HEK293 (cell line): ENCODE data around the gene ATP6V1D.

Experiments
- CTCF ChIA-PET: fragments of 350-600 bp; formaldehyde crosslinking; extraction: SDS; loops from one replicate; lab custom pipeline; 2021; ENCODE audit warnings: antibody characterized with exemption; lab: Yijun Ruan, JAX
- POLR2A ChIA-PET: fragments of 300-600 bp; formaldehyde crosslinking; extraction: SDS; loops from one replicate; lab custom pipeline; 2020; ENCODE audit warnings: antibody characterized with exemption, inconsistent platforms; lab: Yijun Ruan, JAX
- H3K27ac ChIP-seq: fragments of 200-500 bp; sonication (Bioruptor generic); 2 replicates; pipeline ENCODE4 v1.5.1; 2014; ENCODE audit warnings: low read depth, low read length, control low read depth, inconsistent platforms; ENCODE audit errors: extremely low read depth
- H3K36me3 ChIP-seq, 2 experiments: fragments of 200-500 bp in 1 of 2; sonication (Bioruptor generic) in 1 of 2; 1 replicate in 1 of 2; 2 replicates in 1 of 2; pipeline ENCODE4 v1.5.1; 2014 to 2017; ENCODE audit warnings: inconsistent platforms in 2 of 2, low read length in 2 of 2; ENCODE audit not compliant: control insufficient read depth in 2 of 2, insufficient read depth in 1 of 2
- H3K4me1 ChIP-seq: fragments of 200-500 bp; sonication (Bioruptor generic); 2 replicates; pipeline ENCODE4 v1.5.1; 2014; ENCODE audit warnings: mild to moderate bottlenecking, low read length, inconsistent platforms; ENCODE audit not compliant: control insufficient read depth, insufficient read depth
- H3K4me3 ChIP-seq: 2 replicates; pipeline ENCODE4 v1.5.1; 2011; ENCODE audit warnings: low read depth, mild to moderate bottlenecking, control low read depth, low read length, moderate library complexity
- H3K9me3 ChIP-seq: fragments of 200-500 bp; sonication (Bioruptor generic); 2 replicates; pipeline ENCODE4 v1.5.1; 2014; ENCODE audit warnings: low read depth, low read length, inconsistent platforms; ENCODE audit not compliant: control insufficient read depth, insufficient read depth
- BCL11A ChIP-seq: fragments of 450-650 bp; formaldehyde crosslinking; IDR thresholded peaks from 2 replicates; pipeline ENCODE4 v1.5.1; 2016; ENCODE audit warnings: low read depth, missing biosample characterization, missing genetic modification characterization
- CTCF ChIP-seq: fragments of 450-650 bp; formaldehyde crosslinking; IDR thresholded peaks from 2 replicates; pipeline ENCODE4 v1.5.1; 2016; ENCODE audit warnings: missing biosample characterization, missing genetic modification characterization
- GLI4 ChIP-seq: fragments of 450-650 bp; formaldehyde crosslinking; IDR thresholded peaks from 2 replicates; pipeline ENCODE4 v1.5.1; 2016; ENCODE audit warnings: missing biosample characterization, missing genetic modification characterization
- KLF17 ChIP-seq: fragments of 450-650 bp; formaldehyde crosslinking; IDR thresholded peaks from 2 replicates; pipeline ENCODE4 v1.5.1; 2016; ENCODE audit warnings: missing biosample characterization, missing genetic modification characterization
- MZF1 ChIP-seq: fragments of 450-650 bp; formaldehyde crosslinking; IDR thresholded peaks from 2 replicates; pipeline ENCODE4 v1.5.1; 2017; ENCODE audit warnings: missing biosample characterization, missing genetic modification characterization, borderline replicate concordance
- SP2 ChIP-seq: fragments of 450-650 bp; formaldehyde crosslinking; IDR thresholded peaks from 2 replicates; pipeline ENCODE4 v1.5.1; 2016; ENCODE audit warnings: missing biosample characterization, missing genetic modification characterization
- ZBTB17 ChIP-seq: fragments of 450-650 bp; formaldehyde crosslinking; IDR thresholded peaks from 2 replicates; pipeline ENCODE4 v1.5.1; 2016; ENCODE audit warnings: missing biosample characterization, missing genetic modification characterization
- ZFHX2 ChIP-seq: fragments of 450-650 bp; formaldehyde crosslinking; conservative IDR thresholded peaks from 2 replicates; pipeline ENCODE4 v1.5.1; 2016; ENCODE audit warnings: missing biosample characterization, missing genetic modification characterization
- ZFP41 ChIP-seq: fragments of 450-650 bp; formaldehyde crosslinking; IDR thresholded peaks from 2 replicates; pipeline ENCODE4 v1.5.1; 2016; ENCODE audit warnings: missing biosample characterization, missing genetic modification characterization, borderline replicate concordance
- ZNF184 ChIP-seq: fragments of 450-650 bp; IDR thresholded peaks from 2 replicates; pipeline ENCODE4 v1.5.1; 2018; ENCODE audit warnings: missing biosample characterization, mild to moderate bottlenecking, missing genetic modification characterization
- ZNF248 ChIP-seq: fragments of 450-650 bp; formaldehyde crosslinking; IDR thresholded peaks from 2 replicates; pipeline ENCODE4 v1.5.1; 2017; ENCODE audit warnings: missing biosample characterization, missing genetic modification characterization
- ZNF335 ChIP-seq: fragments of 450-650 bp; formaldehyde crosslinking; conservative IDR thresholded peaks from 2 replicates; pipeline ENCODE4 v1.5.1; 2016; ENCODE audit warnings: missing biosample characterization, missing genetic modification characterization
- ZNF48 ChIP-seq: fragments of 450-650 bp; formaldehyde crosslinking; IDR thresholded peaks from 2 replicates; pipeline ENCODE4 v1.5.1; 2016; ENCODE audit warnings: missing biosample characterization, missing genetic modification characterization
- ZNF521 ChIP-seq: fragments of 450-650 bp; formaldehyde crosslinking; IDR thresholded peaks from 2 replicates; pipeline ENCODE4 v1.5.1; 2017; ENCODE audit warnings: missing biosample characterization, mild to moderate bottlenecking, missing genetic modification characterization
- ZNF610 ChIP-seq: fragments of 450-650 bp; formaldehyde crosslinking; IDR thresholded peaks from 2 replicates; pipeline ENCODE4 v1.5.1; 2016; ENCODE audit warnings: missing biosample characterization, missing genetic modification characterization, borderline replicate concordance
- ZNF621 ChIP-seq: fragments of 450-650 bp; formaldehyde crosslinking; IDR thresholded peaks from 2 replicates; pipeline ENCODE4 v1.5.1; 2017; ENCODE audit warnings: missing biosample characterization, missing genetic modification characterization
- ZNF654 ChIP-seq: fragments of 450-650 bp; formaldehyde crosslinking; IDR thresholded peaks from 2 replicates; pipeline ENCODE4 v1.5.1; 2016; ENCODE audit warnings: low read depth, missing biosample characterization, missing genetic modification characterization
- ZNF658 ChIP-seq: fragments of 450-650 bp; formaldehyde crosslinking; IDR thresholded peaks from 2 replicates; pipeline ENCODE4; 2016; ENCODE audit warnings: missing biosample characterization, missing genetic modification characterization
- ZNF707 ChIP-seq: fragments of 450-650 bp; formaldehyde crosslinking; IDR thresholded peaks from 2 replicates; pipeline ENCODE4 v1.5.1; 2016; ENCODE audit warnings: missing biosample characterization, missing genetic modification characterization
- ZNF76 ChIP-seq: fragments of 450-650 bp; formaldehyde crosslinking; IDR thresholded peaks from 2 replicates; pipeline ENCODE4; 2016; ENCODE audit warnings: low read depth, missing biosample characterization, missing genetic modification characterization, borderline replicate concordance
- TF ChIP-seq, protein P1 (sequence below): fragments of 450-650 bp; formaldehyde crosslinking; IDR thresholded peaks from 2 replicates; pipeline ENCODE4 v1.5.1; 2016; ENCODE audit warnings: missing biosample characterization, missing genetic modification characterization
- TF ChIP-seq, protein P2 (sequence below): fragments of 450-650 bp; formaldehyde crosslinking; IDR thresholded peaks from 2 replicates; pipeline ENCODE4 v1.5.1; 2017; ENCODE audit warnings: missing biosample characterization, missing genetic modification characterization
- TF ChIP-seq, protein P3 (sequence below): fragments of 450-650 bp; formaldehyde crosslinking; conservative IDR thresholded peaks from 2 replicates; pipeline ENCODE4 v1.5.1; 2016; ENCODE audit warnings: low read depth, missing biosample characterization, missing genetic modification characterization

ATP6V1D gene

DNA sequence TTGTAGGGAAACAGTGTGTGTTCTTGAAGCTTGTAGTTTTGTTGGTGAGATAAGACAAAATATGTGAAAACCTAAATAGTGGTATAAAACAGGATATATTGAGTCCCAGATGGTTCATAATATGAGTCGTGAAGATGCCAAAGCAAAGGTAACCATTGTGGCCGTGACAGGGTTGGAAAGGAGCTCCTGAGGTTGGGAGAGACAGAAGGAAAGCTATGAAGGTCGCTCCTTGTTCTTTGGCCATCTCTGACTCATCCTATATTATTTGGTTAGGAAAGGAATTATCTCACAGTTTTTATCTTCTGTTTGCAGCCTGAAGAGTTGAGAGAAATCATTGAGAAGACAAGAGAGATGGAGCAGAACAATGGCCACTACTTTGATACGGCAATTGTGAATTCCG is 27.1 kb downstream of the ATP6V1D start:
- Histone ChIP-seq H3K4me3 (no peak overlapping the region), H3K36me3 (peaks cover 50 to 63% of the 10 kb centered on the region in 2 experiments), H3K9me3 (no peaks in the 10 kb centered on the region), H3K27ac (no peak overlapping the region), H3K4me1 (no peaks in the 10 kb centered on the region)
- ChIA-PET POLR2A (no interaction called here), CTCF (interaction anchor here (0.6 to 1.1 kb wide), 2 partner anchors 27 to 167 kb away, joined by 4 to 5 read pairs; partner anchors contain the start of genes ATP6V1D and EIF2S1)
- TF ChIP-seq ZNF610 (tag by site-specific recombination) (no peak), BCL11A (tag by site-specific recombination) (no peak), MZF1 (tag by site-specific recombination) (no peak), ZNF184 (tag by site-specific recombination) (no peak), ZNF521 (no peak), ZNF76 (tag by site-specific recombination) (no peak), SP2 (tag by site-specific recombination) (no peak), ZNF707 (tag by site-specific recombination) (no peak), ZNF248 (tag by site-specific recombination) (no peak), ZBTB17 (tag by site-specific recombination) (no peak), ZNF654 (tag by site-specific recombination) (no peak), ZNF621 (tag by site-specific recombination) (no peak), GLI4 (tag by site-specific recombination) (no peak)

DNA sequence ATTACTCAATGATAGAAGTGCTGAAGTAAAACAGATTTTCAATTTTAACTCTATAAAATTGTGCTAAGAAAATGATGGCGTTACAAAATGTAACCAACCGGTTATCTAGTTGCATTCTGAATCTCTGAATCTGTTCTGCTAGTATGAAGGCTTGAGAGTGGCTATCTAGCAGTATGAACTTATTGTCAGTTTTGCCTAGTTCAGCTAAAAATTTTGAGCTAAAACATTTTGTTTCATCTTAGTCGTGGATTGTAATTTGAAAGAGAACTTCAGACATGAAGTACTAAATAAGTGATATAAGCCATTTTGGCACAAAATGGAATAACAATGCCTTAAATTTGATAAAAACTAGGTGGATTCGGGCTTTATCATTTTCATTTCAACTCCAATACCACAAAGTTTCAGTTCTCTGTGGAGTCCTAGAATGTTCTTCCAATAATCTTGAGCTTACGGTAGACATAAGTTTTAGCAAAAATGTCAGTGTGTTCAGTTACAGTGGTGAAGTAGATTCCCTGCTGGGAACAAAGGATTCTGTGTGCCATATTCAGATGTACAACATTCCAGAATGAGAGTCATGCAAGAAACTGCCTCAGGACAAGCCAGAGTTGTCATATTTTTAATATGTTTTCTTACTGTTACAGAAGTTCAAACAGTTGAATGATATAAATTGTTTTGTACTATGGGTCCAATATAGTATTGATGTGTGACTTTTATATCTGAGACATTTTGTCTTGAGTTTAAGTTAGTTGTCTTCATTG is 28.1 kb downstream of the ATP6V1D start:
- POLR2A ChIA-PET, result no interaction called here
- Histone ChIP-seq H3K9me3 (no peaks in the 10 kb centered on the region), H3K36me3 (peaks cover 41 to 54% of the 10 kb centered on the region in 2 experiments), H3K4me3 (no peak overlapping the region), H3K4me1 (no peaks in the 10 kb centered on the region), H3K27ac (no peak overlapping the region)
- CTCF ChIA-PET, result interaction anchor here (0.5 to 1.1 kb wide), 3 partner anchors 28 to 739 kb away, joined by 3 to 5 read pairs (median 3); partner anchors contain the start of genes ATP6V1D and EIF2S1
- TF ChIP-seq, protein P1, sequence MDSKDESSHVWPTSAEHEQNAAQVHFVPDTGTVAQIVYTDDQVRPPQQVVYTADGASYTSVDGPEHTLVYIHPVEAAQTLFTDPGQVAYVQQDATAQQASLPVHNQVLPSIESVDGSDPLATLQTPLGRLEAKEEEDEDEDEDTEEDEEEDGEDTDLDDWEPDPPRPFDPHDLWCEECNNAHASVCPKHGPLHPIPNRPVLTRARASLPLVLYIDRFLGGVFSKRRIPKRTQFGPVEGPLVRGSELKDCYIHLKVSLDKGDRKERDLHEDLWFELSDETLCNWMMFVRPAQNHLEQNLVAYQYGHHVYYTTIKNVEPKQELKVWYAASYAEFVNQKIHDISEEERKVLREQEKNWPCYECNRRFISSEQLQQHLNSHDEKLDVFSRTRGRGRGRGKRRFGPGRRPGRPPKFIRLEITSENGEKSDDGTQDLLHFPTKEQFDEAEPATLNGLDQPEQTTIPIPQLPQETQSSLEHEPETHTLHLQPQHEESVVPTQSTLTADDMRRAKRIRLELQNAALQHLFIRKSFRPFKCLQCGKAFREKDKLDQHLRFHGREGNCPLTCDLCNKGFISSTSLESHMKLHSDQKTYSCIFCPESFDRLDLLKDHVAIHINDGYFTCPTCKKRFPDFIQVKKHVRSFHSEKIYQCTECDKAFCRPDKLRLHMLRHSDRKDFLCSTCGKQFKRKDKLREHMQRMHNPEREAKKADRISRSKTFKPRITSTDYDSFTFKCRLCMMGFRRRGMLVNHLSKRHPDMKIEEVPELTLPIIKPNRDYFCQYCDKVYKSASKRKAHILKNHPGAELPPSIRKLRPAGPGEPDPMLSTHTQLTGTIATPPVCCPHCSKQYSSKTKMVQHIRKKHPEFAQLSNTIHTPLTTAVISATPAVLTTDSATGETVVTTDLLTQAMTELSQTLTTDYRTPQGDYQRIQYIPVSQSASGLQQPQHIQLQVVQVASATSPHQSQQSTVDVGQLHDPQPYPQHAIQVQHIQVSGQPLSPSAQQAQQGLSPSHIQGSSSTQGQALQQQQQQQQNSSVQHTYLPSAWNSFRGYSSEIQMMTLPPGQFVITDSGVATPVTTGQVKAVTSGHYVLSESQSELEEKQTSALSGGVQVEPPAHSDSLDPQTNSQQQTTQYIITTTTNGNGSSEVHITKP (tag by site-specific recombination), result no peak
- TF ChIP-seq ZFHX2 (tag by site-specific recombination) (no peak), ZNF658 (tag by site-specific recombination) (no peak), ZNF335 (no peak), ZFP41 (no peak), ZNF48 (tag by site-specific recombination) (no peak), CTCF (tag by site-specific recombination) (no peak), KLF17 (tag by site-specific recombination) (no peak), ZNF610 (tag by site-specific recombination) (no peak)
- TF ChIP-seq, protein P2, sequence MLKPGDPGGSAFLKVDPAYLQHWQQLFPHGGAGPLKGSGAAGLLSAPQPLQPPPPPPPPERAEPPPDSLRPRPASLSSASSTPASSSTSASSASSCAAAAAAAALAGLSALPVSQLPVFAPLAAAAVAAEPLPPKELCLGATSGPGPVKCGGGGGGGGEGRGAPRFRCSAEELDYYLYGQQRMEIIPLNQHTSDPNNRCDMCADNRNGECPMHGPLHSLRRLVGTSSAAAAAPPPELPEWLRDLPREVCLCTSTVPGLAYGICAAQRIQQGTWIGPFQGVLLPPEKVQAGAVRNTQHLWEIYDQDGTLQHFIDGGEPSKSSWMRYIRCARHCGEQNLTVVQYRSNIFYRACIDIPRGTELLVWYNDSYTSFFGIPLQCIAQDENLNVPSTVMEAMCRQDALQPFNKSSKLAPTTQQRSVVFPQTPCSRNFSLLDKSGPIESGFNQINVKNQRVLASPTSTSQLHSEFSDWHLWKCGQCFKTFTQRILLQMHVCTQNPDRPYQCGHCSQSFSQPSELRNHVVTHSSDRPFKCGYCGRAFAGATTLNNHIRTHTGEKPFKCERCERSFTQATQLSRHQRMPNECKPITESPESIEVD (tag by site-specific recombination), result no peak
- TF ChIP-seq, protein P3, sequence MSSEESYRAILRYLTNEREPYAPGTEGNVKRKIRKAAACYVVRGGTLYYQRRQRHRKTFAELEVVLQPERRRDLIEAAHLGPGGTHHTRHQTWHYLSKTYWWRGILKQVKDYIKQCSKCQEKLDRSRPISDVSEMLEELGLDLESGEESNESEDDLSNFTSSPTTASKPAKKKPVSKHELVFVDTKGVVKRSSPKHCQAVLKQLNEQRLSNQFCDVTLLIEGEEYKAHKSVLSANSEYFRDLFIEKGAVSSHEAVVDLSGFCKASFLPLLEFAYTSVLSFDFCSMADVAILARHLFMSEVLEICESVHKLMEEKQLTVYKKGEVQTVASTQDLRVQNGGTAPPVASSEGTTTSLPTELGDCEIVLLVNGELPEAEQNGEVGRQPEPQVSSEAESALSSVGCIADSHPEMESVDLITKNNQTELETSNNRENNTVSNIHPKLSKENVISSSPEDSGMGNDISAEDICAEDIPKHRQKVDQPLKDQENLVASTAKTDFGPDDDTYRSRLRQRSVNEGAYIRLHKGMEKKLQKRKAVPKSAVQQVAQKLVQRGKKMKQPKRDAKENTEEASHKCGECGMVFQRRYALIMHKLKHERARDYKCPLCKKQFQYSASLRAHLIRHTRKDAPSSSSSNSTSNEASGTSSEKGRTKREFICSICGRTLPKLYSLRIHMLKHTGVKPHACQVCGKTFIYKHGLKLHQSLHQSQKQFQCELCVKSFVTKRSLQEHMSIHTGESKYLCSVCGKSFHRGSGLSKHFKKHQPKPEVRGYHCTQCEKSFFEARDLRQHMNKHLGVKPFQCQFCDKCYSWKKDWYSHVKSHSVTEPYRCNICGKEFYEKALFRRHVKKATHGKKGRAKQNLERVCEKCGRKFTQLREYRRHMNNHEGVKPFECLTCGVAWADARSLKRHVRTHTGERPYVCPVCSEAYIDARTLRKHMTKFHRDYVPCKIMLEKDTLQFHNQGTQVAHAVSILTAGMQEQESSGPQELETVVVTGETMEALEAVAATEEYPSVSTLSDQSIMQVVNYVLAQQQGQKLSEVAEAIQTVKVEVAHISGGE (tag by site-specific recombination), result no peak
